Heart right ventricle (tissue), 16 donors: Measurements from ENCODE around the gene TAS1R2. TPM values are rescaled to one million over a fixed set of nuclear protein-coding genes. Genes with fewer than 3 reads are reported as not detected.

ENCODE experiments used
- ATAC-seq, 8 donors: fragments of 200-7000 bp; cut with Tn5 transposase; one replicate each; pipeline ENCODE4 v1.9.1; 2020; ENCODE audit warnings: mild to moderate bottlenecking in 8 of 8, moderate library complexity in 8 of 8, moderate number of reproducible peaks in 1 of 8
- DNase-seq, 2 donors: peaks; one replicate each; pipeline ENCODE4 v3.0.0-alpha.2; 2020
- H3K27ac ChIP-seq, 10 donors: fragments of 200-600 bp; sonication (generic) in 2 of 10; one replicate each; pipeline versions ENCODE4 v1.5.0 to v1.8.0; 2020 to 2022; ENCODE audit warnings: mild to moderate bottlenecking in 3 of 10
- H3K27me3 ChIP-seq, 7 donors: fragments of 200-600 bp; one replicate each; pipeline ENCODE4 v1.8.0; 2021 to 2022; ENCODE audit warnings: mild to moderate bottlenecking in 2 of 7
- H3K36me3 ChIP-seq, 9 donors: fragments of 200-600 bp; sonication (generic) in 1 of 9; one replicate each; pipeline versions ENCODE4 v1.5.0 to v1.8.0; 2020 to 2022; ENCODE audit warnings: mild to moderate bottlenecking in 2 of 9
- H3K4me1 ChIP-seq, 9 donors: fragments of 200-600 bp; sonication (generic) in 1 of 9; one replicate each; pipeline versions ENCODE4 v1.5.0 to v1.8.0; 2020 to 2022; ENCODE audit warnings: mild to moderate bottlenecking in 4 of 9
- H3K4me3 ChIP-seq, 10 donors: fragments of 200-600 bp; sonication (generic) in 2 of 10; one replicate each; pipeline versions ENCODE4 v1.5.0 to v1.8.0; 2020 to 2022; ENCODE audit warnings: mild to moderate bottlenecking in 7 of 10, moderate library complexity in 2 of 10
- H3K9me3 ChIP-seq, 11 donors: fragments of 200-600 bp in 10 of 11; sonication (generic) in 2 of 11; one replicate each; pipeline versions ENCODE4 v1.5.0 to v1.8.0; 2013 to 2022; ENCODE audit warnings: mild to moderate bottlenecking in 2 of 11, control low read depth in 1 of 11, moderate library complexity in 1 of 11
- CTCF ChIP-seq, 9 donors: fragments of 200-600 bp; sonication (generic) in 2 of 9; IDR thresholded peaks; one replicate each; pipeline versions ENCODE4 v1.5.0 to v1.8.0; 2021 to 2022; ENCODE audit warnings: antibody characterized with exemption in 9 of 9, mild to moderate bottlenecking in 5 of 9, moderate library complexity in 1 of 9
- WGBS, 2 donors: extraction: QIAGEN DNeasy Blood & Tissue Kit; methylation state at CpG; one replicate each; pipeline ENCODE4 v1.1.7; 2013; ENCODE audit warnings: inconsistent platforms in 1 of 2; 5-methylcytosine and 5-hydroxymethylcytosine counted together
- intact Hi-C, 10 donors: fragments of 100-400 bp; cut with DNase I; formaldehyde crosslinking; loops; one replicate each; pipeline versions ENCODE4 v1.11.1 to v1.14.2; 2022
- polyA plus RNA-seq, 2 donors: library from polyadenylated mRNA; stranded (reverse); fragments of 200-250 nt; gene quantifications; one replicate each; pipeline ENCODE4 v1.2.3, GENCODE V29; 2013
- total RNA-seq, 10 donors: library from RNA; stranded (reverse); fragmentation: NEBNext Ultra II Directional in 3 of 10; extraction: Animal tissue kit (Norgen Biotek cat#: 25700) in 3 of 10; gene quantifications; one replicate each; pipeline versions ENCODE4 v1.2.1 to v1.2.4, GENCODE V29; 2021 to 2023
- donor health status: Arrhythmogenic right ventricular cardiomyopathy.
- donor health status: ischemic (EF 13 %, LVEDD 7.1; RV severe dilation, severe dysfunction).
- donor health status: healthy with polysubstance abuse.
- donor health status: DM: no; HTN: yes; CAD: no.
- donor health status: DM: no; HTN: no; CAD: no.
- donor health status: ischemic (EF 25% LVEDD 6.9; RV normal size, moderate dysfunction).
- donor health status: ischemic (EF 25% LVEDD 5.7; RV mildly dilated, moderate dysfunction).
- donor health status: healthy.
- donor health status: DM: yes; HTN: yes; CAD: no.
- donor health status: Ischemic cardiomyopathy.
- donor health status: ischemic (EF 35%, LVEDD 5.7; RV mildly dilated, moderate dysfunction).
- donor health status: nonischemic (EF 11% LVEDD 7.7; RV severe dilation, severe dysfunction).
- donor health status: DM: yes; HTN: yes; CAD: no.
- donor health status: PGD.
- donor health status: ischemic (EF 29% LVEDD 5.4; RV normal size, mild dysfunction).
- donor health status: nonischemic (EF 23%, LVEDD 6.1; RV moderate dilation, normal function).

TAS1R2 gene
- total and polyA plus RNA-seq, 12 donors, result not detected

GRCh38 chr1:18799454-18799853 lies 60.0 kb downstream of the TAS1R2 start:
- whole genome bisulfite sequencing, 2 donors, result 44 to 46% methylated on average over 3 of the region's 3 CpGs
- Histone ChIP-seq H3K4me1 (no peaks in the 10 kb centered on the region), H3K9me3 (no peaks in the 10 kb centered on the region), H3K4me3 (no peak overlapping the region), H3K27ac (no peak overlapping the region), H3K36me3 (no peaks in the 10 kb centered on the region), H3K27me3 (peaks cover 0 to 36% (median 11%) of the 10 kb centered on the region in 7 donors)
- ATAC-seq, result no peak
- intact Hi-C loops, result no loop called here
- TF ChIP-seq CTCF (IDR thresholded peaks at IDR 0.05), result no peak
- no peak for DNase-seq

GRCh38 chr1:18798946-18799345 lies 60.5 kb downstream of the TAS1R2 start:
- TF ChIP-seq CTCF (IDR thresholded peaks at IDR 0.05), result no peak
- Histone ChIP-seq H3K27ac (no peak overlapping the region), H3K4me3 (no peak overlapping the region), H3K9me3 (no peaks in the 10 kb centered on the region), H3K27me3 (peaks cover 0 to 38% (median 15%) of the 10 kb centered on the region in 7 donors), H3K36me3 (no peaks in the 10 kb centered on the region), H3K4me1 (no peaks in the 10 kb centered on the region)
- no peak for DNase-seq
- WGBS, 2 donors, result 78 to 84% methylated on average over 6 of the region's 6 CpGs
- intact Hi-C loops, result no loop called here
- ATAC-seq, result no peak

GRCh38 chr1:18798533-18798932 lies 60.9 kb downstream of the TAS1R2 start:
- no peak overlapping the region for H3K27ac ChIP-seq
- H3K4me3 ChIP-seq, result no peak overlapping the region
- H3K27me3 ChIP-seq, result peaks cover 0 to 38% (median 16%) of the 10 kb centered on the region in 7 donors
- no peaks in the 10 kb centered on the region for H3K9me3 ChIP-seq
- intact Hi-C loops, result no loop called here
- no peak for TF ChIP-seq CTCF (IDR thresholded peaks at IDR 0.05)
- 72 to 87% methylated on average over 13 of the region's 13 CpGs for WGBS, 2 donors
- H3K36me3 ChIP-seq, result no peaks in the 10 kb centered on the region
- DNase-seq (no peak), ATAC-seq (no peak)
- no peaks in the 10 kb centered on the region for H3K4me1 ChIP-seq

GRCh38 chr1:18796950-18797349 lies 62.5 kb downstream of the TAS1R2 start:
- DNase-seq (no peak), ATAC-seq (no peak)
- Histone ChIP-seq H3K9me3 (peaks cover 0 to 9% (median 0%) of the 10 kb centered on the region in 11 donors), H3K27me3 (peaks cover 0 to 49% (median 28%) of the 10 kb centered on the region in 7 donors), H3K4me3 (no peak overlapping the region), H3K4me1 (no peaks in the 10 kb centered on the region), H3K36me3 (no peaks in the 10 kb centered on the region), H3K27ac (no peak overlapping the region)
- 87 to 88% methylated on average over 3 of the region's 3 CpGs for WGBS, 2 donors
- intact Hi-C loops, result no loop called here
- no peak for TF ChIP-seq CTCF (IDR thresholded peaks at IDR 0.05)
